GM12801 (cell line): ENCODE measurements around the gene QKI.

ENCODE experiments used
- CTCF ChIP-seq: IDR thresholded peaks from one replicate; pipeline ENCODE4 v1.5.1; 2011; ENCODE audit warnings: control low read depth; ENCODE audit not compliant: insufficient read length; ENCODE audit errors: extremely low read depth

The QKI gene

DNA sequence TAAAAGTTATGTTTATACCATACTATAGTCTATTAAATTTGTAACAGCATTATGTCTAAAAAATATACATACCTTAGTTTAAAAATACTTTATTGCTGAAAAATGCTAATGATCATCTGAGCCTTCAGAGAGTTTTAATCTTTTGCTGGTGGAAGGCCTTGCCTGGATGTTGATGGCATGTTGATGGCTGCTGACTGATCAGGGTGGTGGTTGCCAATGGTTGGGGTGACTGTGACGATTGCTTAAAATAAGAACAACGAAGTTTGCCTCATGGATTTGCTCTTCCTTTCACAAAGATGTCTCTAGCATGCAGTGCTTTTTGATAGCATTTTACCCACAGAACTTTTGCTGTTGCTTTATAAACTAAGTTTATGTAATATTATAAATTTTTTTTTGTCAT, 68.6 kb downstream of the QKI start:
- no peak for TF ChIP-seq CTCF

DNA sequence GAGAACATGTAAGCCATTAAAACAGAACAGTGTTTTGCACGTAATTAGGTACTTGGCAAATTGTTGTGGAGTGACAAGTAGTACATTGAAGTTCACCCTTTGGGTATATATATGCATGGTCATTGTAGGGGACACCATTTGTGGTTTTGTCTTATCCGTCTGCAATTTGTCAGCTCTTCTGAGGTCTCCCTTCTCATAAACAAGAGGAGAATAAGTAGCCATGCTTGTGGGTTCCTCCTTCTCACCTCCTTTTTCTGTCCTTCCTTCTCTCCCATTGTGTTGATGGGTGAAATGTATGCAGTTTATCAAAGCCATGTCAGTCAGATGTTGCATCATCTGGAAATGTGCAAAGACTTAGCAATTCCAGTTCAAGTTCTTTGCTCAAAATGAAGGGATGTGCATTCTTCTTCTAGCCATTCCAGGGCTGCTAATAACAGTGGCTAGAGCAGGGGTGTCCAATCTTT, 70.9 kb downstream of the QKI start:
- no peak for TF ChIP-seq CTCF

- no peak for TF ChIP-seq CTCF
Observed at GRCh38 chr6:163486821-163487220, 72.3 kb downstream of the QKI start.

DNA sequence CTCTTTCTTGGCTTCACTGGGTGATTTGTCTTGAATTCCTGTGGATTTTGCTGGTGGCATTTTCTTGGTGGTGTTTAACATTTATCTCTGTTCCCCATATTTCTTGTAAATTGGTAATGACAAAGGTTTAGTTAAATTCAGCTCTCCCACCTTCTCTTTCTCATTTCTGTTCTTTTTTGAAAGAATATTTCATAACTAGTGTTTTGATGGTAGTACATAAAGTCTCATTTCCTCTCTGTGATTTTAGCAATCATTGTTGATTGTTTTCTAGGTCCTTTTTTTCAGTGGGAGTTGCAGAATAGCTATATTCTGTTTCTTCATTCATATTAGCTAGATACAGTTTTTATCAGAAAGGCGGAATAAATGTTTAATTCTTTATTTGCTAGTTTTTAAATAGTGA, 73.1 kb downstream of the QKI start:
- no peak for TF ChIP-seq CTCF

DNA sequence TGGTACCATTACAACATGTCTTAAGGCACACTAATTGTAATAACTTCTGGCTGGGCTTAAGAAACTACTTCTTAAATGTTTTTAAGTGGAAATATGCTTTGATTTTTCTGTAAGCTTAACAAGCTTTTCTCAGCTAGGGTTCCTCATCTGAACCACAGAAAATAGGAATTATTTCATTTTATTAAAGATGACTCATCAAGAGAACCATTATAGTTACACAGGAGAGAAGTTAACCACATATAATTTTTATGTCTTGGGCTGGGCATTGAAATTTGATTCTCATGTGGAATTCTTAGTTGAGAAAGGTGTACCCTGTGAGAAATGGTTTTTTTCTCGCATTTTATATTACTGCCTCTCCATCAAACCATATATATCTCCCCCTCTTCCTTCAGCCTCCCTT, 75.1 kb downstream of the QKI start:
- TF ChIP-seq CTCF = no peak

DNA sequence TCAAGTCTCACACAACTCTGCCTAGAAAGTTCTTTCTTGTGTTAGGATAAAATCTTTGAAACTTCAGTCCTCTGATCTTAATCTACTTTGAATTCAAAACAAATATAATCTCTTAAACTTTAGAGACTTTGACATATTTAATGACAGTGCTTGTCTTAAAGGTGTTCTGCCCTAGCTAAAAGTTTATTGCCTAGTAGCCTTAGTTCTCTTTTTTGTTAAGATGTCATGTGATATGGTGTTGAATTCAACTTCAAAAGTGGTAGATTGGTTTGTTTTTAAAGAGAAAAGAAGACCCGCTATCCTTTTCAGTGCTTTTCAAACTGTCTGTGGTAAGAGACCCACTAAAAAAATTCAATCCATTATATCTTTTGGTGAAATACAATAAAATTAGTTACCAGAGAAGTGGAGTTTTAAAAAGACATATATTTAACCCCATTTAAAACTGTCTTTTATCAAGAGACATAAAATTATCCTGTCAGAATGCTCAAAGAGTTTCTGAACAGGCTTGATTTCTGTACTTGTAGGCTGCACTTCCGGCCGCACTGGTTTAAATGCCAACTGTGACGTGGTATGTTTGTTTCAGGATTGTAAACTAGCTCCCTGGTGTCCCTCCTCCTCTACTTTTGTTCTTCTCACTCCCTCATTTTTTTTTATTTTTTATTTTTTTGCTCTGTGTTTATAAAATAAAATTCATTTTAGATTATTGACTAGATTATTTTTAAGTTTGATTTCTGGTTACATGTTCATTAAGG, 76.5 kb downstream of the QKI start:
- TF ChIP-seq CTCF = no peak

GRCh38 chr6:163491737-163492300, 77.3 kb downstream of the QKI start:
- TF ChIP-seq CTCF = no peak
